Uterus (tissue), 2 donors: Measurements from ENCODE around the gene ESYT1.

Experiments used
- CTCF ChIP-seq, 4 experiments: fragments of 200-600 bp in 2 of 4; fragments of 450-650 bp in 2 of 4; sonication (generic) in 2 of 4; IDR thresholded peaks; one replicate each; pipeline ENCODE4 v1.5.1; 2016 to 2019; ENCODE audit warnings: antibody characterized with exemption in 4 of 4, mild to moderate bottlenecking in 2 of 4, moderate library complexity in 1 of 4
- POLR2A ChIP-seq, 2 donors: fragments of 450-650 bp; IDR thresholded peaks; one replicate each; pipeline ENCODE4 v1.6.1; 2016; ENCODE audit warnings: antibody characterized with exemption in 2 of 2, mild to moderate bottlenecking in 1 of 2, moderate library complexity in 1 of 2

- peak; percentile 57 to 96 (median 89) for TF ChIP-seq CTCF (IDR thresholded peaks at IDR 0.05)
- TF ChIP-seq POLR2A (IDR thresholded peaks at IDR 0.05), result peak; percentile 40 to 48
These were observed 61.2 kb downstream of the ESYT1 start, which contains the start of gene SMARCC2 for GRCh38 chr12:56189099-56189917.
